ENCODE results near the gene AOX1.
"Not testable (repeated sequence)": the region's sequence is repeated elsewhere in the genome, so short reads cannot be mapped to it uniquely, and the experiment has no call there.

Gene AOX1

DNA sequence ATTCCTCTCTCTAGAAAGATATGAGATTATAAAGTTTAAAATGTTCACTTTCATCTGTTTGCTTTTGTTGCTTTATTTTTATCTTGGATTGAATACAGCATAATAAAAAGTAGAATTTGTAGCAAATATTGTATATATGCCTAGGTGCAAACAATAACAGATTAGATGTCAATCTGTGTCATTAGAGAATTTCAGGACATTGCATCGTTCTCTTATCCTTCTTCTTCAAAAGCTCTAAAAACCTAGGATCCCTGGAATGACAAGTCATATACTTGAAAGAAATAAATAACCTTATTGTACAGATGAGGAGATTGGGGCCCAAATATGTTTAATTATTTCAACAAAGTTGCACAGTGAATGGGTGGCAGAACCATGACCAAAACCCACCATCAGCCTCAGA is 123.1 kb downstream of the AOX1 start:
- in situ Hi-C loops (cut with HindIII; ENCODE audit: low pct_unique_long_range_greater_than_20kb, low sequenced_read_pairs) = no loop called here
- DNase-seq (ENCODE audit: low read depth in 1 of 2, low spot score in 1 of 2) = no peak
- TF ChIP-seq JUND (IDR thresholded peaks at IDR 0.05; ENCODE audit: low read depth) = no peak

GRCh38 chr2:200713003-200713703 is 127.3 kb downstream of the AOX1 start:
- DNase-seq (ENCODE audit: low read depth in 1 of 2, low spot score in 1 of 2) = peak; percentile 42 to 91
- no peak for TF ChIP-seq JUND (IDR thresholded peaks at IDR 0.05; ENCODE audit: low read depth)
- in situ Hi-C loops (cut with HindIII; ENCODE audit: low pct_unique_long_range_greater_than_20kb, low sequenced_read_pairs) = no loop called here

GRCh38 chr2:200713704-200714064 is 127.9 kb downstream of the AOX1 start:
- in situ Hi-C loops (cut with HindIII; ENCODE audit: low pct_unique_long_range_greater_than_20kb, low sequenced_read_pairs) = no loop called here
- no peak for TF ChIP-seq JUND (IDR thresholded peaks at IDR 0.05; ENCODE audit: low read depth)
- no peak for DNase-seq (ENCODE audit: low read depth in 1 of 2, low spot score in 1 of 2)

DNA sequence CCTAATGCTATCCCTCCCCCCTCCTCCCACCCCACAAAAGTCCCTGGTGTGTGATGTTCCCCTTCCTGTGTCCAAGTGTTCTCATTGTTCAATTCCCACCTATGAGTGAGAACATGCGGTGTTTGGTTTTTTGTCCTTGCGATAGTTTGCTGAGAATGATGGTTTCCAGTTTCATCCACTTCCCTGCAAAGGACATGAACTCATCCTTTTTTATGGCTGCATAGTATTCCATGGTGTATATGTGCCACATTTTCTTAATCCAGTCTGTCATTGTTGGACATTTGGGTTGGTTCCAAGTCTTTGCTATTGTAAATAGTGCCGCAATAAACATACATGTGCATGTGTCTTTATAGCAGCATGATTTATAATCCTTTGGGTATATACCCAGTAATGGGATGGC is 129.2 kb downstream of the AOX1 start:
- in situ Hi-C loops (cut with HindIII; ENCODE audit: low pct_unique_long_range_greater_than_20kb, low sequenced_read_pairs); DNase-seq (ENCODE audit: low read depth in 1 of 2, low spot score in 1 of 2): not testable (repeated sequence)

- no peak for TF ChIP-seq JUND (IDR thresholded peaks at IDR 0.05; ENCODE audit: low read depth)
- DNase-seq (ENCODE audit: low read depth in 1 of 2, low spot score in 1 of 2) = no peak
- in situ Hi-C loops (cut with HindIII; ENCODE audit: low pct_unique_long_range_greater_than_20kb, low sequenced_read_pairs) = no loop called here
These were observed 130.6 kb downstream of the AOX1 start for GRCh38 chr2:200716386-200716785.
